T-helper 17 cell (primary cell): ENCODE data around the gene USP24. TPM values are rescaled to one million over a fixed set of nuclear protein-coding genes. Genes with fewer than 3 reads are reported as not detected.

Source experiments
- ATAC-seq: fragments of 150-1000 bp; cut with Tn5 transposase; 2 replicates; pipeline ENCODE4 v1.10.0; 2021; ENCODE audit warnings: mild to moderate bottlenecking, moderate library complexity
- DNase-seq, 3 donors: peaks; one replicate each; pipeline versions ENCODE4 v3.0.0 to v3.0.0-alpha.2; 2020 to 2021
- H3K9me3 ChIP-seq: one replicate; pipeline ENCODE4 v1.7.0; 2013; ENCODE audit warnings: low read length, mild to moderate bottlenecking; ENCODE audit not compliant: control insufficient read depth, poor library complexity, severe bottlenecking
- H3K27ac Mint-ChIP-seq: one replicate; pipeline ENCODE4 v1.8.0; 2022; ENCODE audit warnings: mild to moderate bottlenecking, moderate library complexity, mixed read lengths
- H3K27me3 Mint-ChIP-seq: one replicate; pipeline ENCODE4 v1.8.0; 2022; ENCODE audit warnings: mixed read lengths
- H3K36me3 Mint-ChIP-seq: one replicate; pipeline ENCODE4 v1.8.0; 2022; ENCODE audit warnings: low read depth, mixed read lengths
- H3K4me1 Mint-ChIP-seq: one replicate; pipeline ENCODE4 v1.8.0; 2022; ENCODE audit warnings: mild to moderate bottlenecking, mixed read lengths
- H3K4me3 Mint-ChIP-seq: one replicate; pipeline ENCODE4 v1.8.0; 2022; ENCODE audit warnings: mild to moderate bottlenecking, moderate library complexity, mixed read lengths
- total RNA-seq, 4 donors: library from RNA in 2 of 4; stranded (reverse) in 2 of 4; gene quantifications; one replicate each; pipeline ENCODE4 v1.2.3 and lab custom pipeline; 2022 to 2026

Gene USP24
- total RNA-seq, 2 donors from 2014 or later, result 69.5 to 82.9 TPM

- peaks cover 7% of the 10 kb centered on the region for H3K4me1 Mint-ChIP-seq
- peaks cover 71% of the 10 kb centered on the region for H3K27me3 Mint-ChIP-seq
- H3K9me3 ChIP-seq, result no peaks in the 10 kb centered on the region
- H3K27ac Mint-ChIP-seq, result no peak overlapping the region
- DNase-seq (no peak), ATAC-seq (no peak)
- H3K4me3 Mint-ChIP-seq, result no peak overlapping the region
- H3K36me3 Mint-ChIP-seq, result peaks cover 4% of the 10 kb centered on the region
Observed at GRCh38 chr1:55018395-55018794, 196.8 kb downstream of the USP24 start.

Other genes starting within 250 kb of the USP24 start
- gene TMEM61, start 234.7 kb downstream of the USP24 start, total RNA-seq, result not detected
- gene BSND, start 216.4 kb downstream of the USP24 start, total RNA-seq, result under 1 TPM in 1 of 2 donors, not detected in 1; 0.07 TPM
- not detected for gene PCSK9, start 175.8 kb downstream of the USP24 start, total RNA-seq